GM18498 (cell line): ENCODE results near the gene RAB3A.
A peak's percentile ranks its signal among the peaks of the same experiment; 100 is the strongest.

Experiments used
- ATAC-seq: cut with Tn5 transposase; IDR thresholded peaks from one replicate; pipeline ENCODE4 v1.9.1; 2021; ENCODE audit warnings: mild to moderate bottlenecking, moderate library complexity; ENCODE audit not compliant: unreplicated experiment

Gene RAB3A

GRCh38 chr19:18203863-18204393, at the start of gene RAB3A:
Gene RAB3A, minus strand, starts transcription at chr19:18204042. Its CDS starts 1,302 bp downstream, at chr19:18202740.
- peak; percentile 88 for ATAC-seq

- ATAC-seq: no peak
Measured at GRCh38 chr19:18253130-18253529, 49.3 kb upstream of the RAB3A start.

GRCh38 chr19:18252370-18252717, 48.5 kb upstream of the RAB3A start:
- ATAC-seq: no peak

- no peak for ATAC-seq
Measured at GRCh38 chr19:18251587-18252369, 47.9 kb upstream of the RAB3A start.

- ATAC-seq: no peak
Measured at GRCh38 chr19:18249834-18250233, 46.0 kb upstream of the RAB3A start.

- ATAC-seq: no peak
Measured at GRCh38 chr19:18245297-18245696, 41.5 kb upstream of the RAB3A start.

- no peak for ATAC-seq
Measured at GRCh38 chr19:18239303-18239702, 35.5 kb upstream of the RAB3A start.

- ATAC-seq: no peak
Measured at GRCh38 chr19:18234194-18234593, 30.4 kb upstream of the RAB3A start.

- no peak for ATAC-seq
Measured at GRCh38 chr19:18233224-18233825, 29.5 kb upstream of the RAB3A start.

GRCh38 chr19:18232540-18233223, 28.8 kb upstream of the RAB3A start:
- no peak for ATAC-seq

- ATAC-seq: no peak
Measured at GRCh38 chr19:18231775-18232174, 27.9 kb upstream of the RAB3A start.

GRCh38 chr19:18230941-18231734, 27.3 kb upstream of the RAB3A start:
- no peak for ATAC-seq

GRCh38 chr19:18229915-18230314, 26.1 kb upstream of the RAB3A start:
- ATAC-seq: no peak

GRCh38 chr19:18229474-18229873, 25.6 kb upstream of the RAB3A start:
- ATAC-seq: no peak

- no peak for ATAC-seq
Measured at GRCh38 chr19:18227781-18228271, 24.0 kb upstream of the RAB3A start.

GRCh38 chr19:18226956-18227780, 23.3 kb upstream of the RAB3A start:
- ATAC-seq: no peak

- no peak for ATAC-seq
Measured at GRCh38 chr19:18225702-18226468, 22.0 kb upstream of the RAB3A start, which contains the start of gene PDE4C. Gene PDE4C, minus strand, starts transcription at chr19:18226438. Its CDS starts 23 bp downstream, at chr19:18226415.

GRCh38 chr19:18225355-18225701, 21.5 kb upstream of the RAB3A start:
- no peak for ATAC-seq
